Urothelium cell line (cell line): ENCODE data around the gene SERPINA9.
"Not testable (repeated sequence)": the region's sequence is repeated elsewhere in the genome, so short reads cannot be mapped to it uniquely, and the experiment has no call there.

Experiments used
- DNase-seq: peaks from one replicate; pipeline ENCODE4 v3.0.0; 2011; ENCODE audit warnings: low spot score, mixed read lengths
- FAIRE-seq: peaks from 2 replicates; lab custom pipeline; 2011; peaks lifted over from hg19 to GRCh38; lab: Jason Lieb, UNC

Gene SERPINA9

GRCh38 chr14:94428610-94429009 lies 47.4 kb downstream of the SERPINA9 start:
- no peak for FAIRE-seq
- no peak for DNase-seq

GRCh38 chr14:94427016-94427613 lies 48.9 kb downstream of the SERPINA9 start:
- DNase-seq = no peak
- FAIRE-seq = no peak

- FAIRE-seq (no peak), DNase-seq (no peak)
These were observed 49.5 kb downstream of the SERPINA9 start for GRCh38 chr14:94426526-94426925.

GRCh38 chr14:94424371-94424770 lies 51.6 kb downstream of the SERPINA9 start:
- FAIRE-seq (no peak), DNase-seq (no peak)

- FAIRE-seq (no peak), DNase-seq (peak; percentile 63)
These were observed 52.4 kb downstream of the SERPINA9 start for GRCh38 chr14:94423453-94424056.

GRCh38 chr14:94421316-94421715 lies 54.7 kb downstream of the SERPINA9 start:
- FAIRE-seq = no peak
- DNase-seq = no peak

- FAIRE-seq, DNase-seq: not testable (repeated sequence)
These were observed 58.3 kb downstream of the SERPINA9 start for GRCh38 chr14:94417497-94418205.
